Activated CD4-positive, alpha-beta T cell treated with anti-CD3 and anti-CD28 coated beads for 24 hours (primary cell): ENCODE measurements around the gene F9.

ENCODE experiments used
- DNase-seq, 2 donors: peaks; one replicate each; pipeline ENCODE4 v3.0.0-alpha.2; 2020; ENCODE audit warnings: low read depth in 2 of 2

The F9 gene

GRCh38 chrX:139600105-139600504 lies 69.6 kb downstream of the F9 start:
- DNase-seq, result no peak
